Stomach (tissue), 4 donors: Measurements from ENCODE around the gene THAP3.

Source experiments
- POLR2A ChIP-seq, 4 donors: fragments of 450-650 bp; IDR thresholded peaks; one replicate each; pipeline ENCODE4 v1.6.1; 2016; ENCODE audit warnings: antibody characterized with exemption in 4 of 4, control low read depth in 2 of 4, mild to moderate bottlenecking in 1 of 4, moderate library complexity in 1 of 4
- POLR2AphosphoS5 ChIP-seq, 3 donors: sonication (generic); formaldehyde crosslinking; IDR thresholded peaks; one replicate each; pipeline ENCODE4 v1.6.1; 2016; ENCODE audit warnings: antibody characterized with exemption in 3 of 3
- TF ChIP-seq, protein P1 (sequence below), 7 experiments: fragments of 450-650 bp in 4 of 7; fragments of 200-600 bp in 3 of 7; sonication (generic) in 3 of 7; IDR thresholded peaks; one replicate each; pipeline ENCODE4 v1.5.1; 2016 to 2019; ENCODE audit warnings: antibody characterized with exemption in 7 of 7, control low read depth in 2 of 7, mild to moderate bottlenecking in 1 of 7

DNA sequence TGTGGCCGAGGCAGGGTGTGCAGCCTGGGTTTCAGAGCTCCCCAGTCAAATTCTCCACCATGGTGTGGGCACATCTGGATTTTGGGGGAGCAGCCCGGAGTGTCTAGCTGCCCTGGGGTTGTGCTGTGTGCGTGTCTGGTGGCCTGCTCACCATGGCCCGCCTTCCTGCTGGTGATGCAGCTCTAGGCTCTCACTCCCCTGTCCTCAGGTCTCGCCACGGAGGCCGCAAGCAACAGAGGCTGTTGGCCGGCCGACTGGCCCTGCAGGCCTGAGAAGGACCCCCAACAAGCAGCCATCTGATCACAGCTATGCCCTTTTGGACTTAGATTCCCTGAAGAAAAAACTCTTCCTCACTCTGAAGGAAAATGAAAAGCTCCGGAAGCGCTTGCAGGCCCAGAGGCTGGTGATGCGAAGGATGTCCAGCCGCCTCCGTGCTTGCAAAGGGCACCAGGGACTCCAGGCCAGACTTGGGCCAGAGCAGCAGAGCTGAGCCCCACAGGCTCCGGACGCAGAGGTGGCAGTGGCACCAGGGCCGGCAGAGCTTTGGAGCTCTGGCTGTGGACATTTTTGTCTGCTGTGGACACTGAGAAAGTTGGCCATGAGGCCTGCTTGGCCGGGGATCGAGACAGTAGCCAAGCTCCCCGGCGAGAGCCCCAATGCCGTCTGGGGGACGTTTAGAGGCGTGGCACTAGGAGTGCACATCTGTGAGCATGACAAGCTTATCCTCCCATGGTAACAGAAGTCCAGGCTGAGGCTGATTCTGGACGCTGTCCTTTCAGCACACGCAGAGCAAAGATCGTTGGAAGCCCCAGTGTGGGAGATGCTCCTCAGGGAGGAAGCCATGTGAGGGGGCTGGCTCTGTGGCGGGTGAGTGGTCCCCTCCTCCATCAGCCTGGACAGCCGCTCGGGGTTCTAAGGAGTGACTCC is 8.2 kb downstream of the THAP3 start:
- TF ChIP-seq POLR2A (IDR thresholded peaks at IDR 0.05) (no peak), POLR2AphosphoS5 (IDR thresholded peaks at IDR 0.05) (no peak)
- TF ChIP-seq, protein P1, sequence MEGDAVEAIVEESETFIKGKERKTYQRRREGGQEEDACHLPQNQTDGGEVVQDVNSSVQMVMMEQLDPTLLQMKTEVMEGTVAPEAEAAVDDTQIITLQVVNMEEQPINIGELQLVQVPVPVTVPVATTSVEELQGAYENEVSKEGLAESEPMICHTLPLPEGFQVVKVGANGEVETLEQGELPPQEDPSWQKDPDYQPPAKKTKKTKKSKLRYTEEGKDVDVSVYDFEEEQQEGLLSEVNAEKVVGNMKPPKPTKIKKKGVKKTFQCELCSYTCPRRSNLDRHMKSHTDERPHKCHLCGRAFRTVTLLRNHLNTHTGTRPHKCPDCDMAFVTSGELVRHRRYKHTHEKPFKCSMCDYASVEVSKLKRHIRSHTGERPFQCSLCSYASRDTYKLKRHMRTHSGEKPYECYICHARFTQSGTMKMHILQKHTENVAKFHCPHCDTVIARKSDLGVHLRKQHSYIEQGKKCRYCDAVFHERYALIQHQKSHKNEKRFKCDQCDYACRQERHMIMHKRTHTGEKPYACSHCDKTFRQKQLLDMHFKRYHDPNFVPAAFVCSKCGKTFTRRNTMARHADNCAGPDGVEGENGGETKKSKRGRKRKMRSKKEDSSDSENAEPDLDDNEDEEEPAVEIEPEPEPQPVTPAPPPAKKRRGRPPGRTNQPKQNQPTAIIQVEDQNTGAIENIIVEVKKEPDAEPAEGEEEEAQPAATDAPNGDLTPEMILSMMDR (IDR thresholded peaks at IDR 0.05): no peak
